Spleen (tissue), 7 donors: ENCODE data around the gene ERGIC2.

ENCODE experiments used
- CTCF ChIP-seq, 11 experiments: fragments of 200-600 bp in 7 of 11; fragments of 450-650 bp in 4 of 11; sonication (generic) in 4 of 11; IDR thresholded peaks in 8 of 11; conservative IDR thresholded peaks in 3 of 11; 1 replicate in 7 of 11; 2 replicates in 4 of 11; pipeline versions ENCODE4 v1.4.0 to v1.8.0; 2016 to 2021; ENCODE audit warnings: antibody characterized with exemption in 11 of 11, inconsistent platforms in 4 of 11, mild to moderate bottlenecking in 1 of 11
- POLR2A ChIP-seq, 3 donors: fragments of 450-650 bp; IDR thresholded peaks; one replicate each; pipeline ENCODE4 v1.5.1; 2017; ENCODE audit warnings: antibody characterized with exemption in 3 of 3, mild to moderate bottlenecking in 1 of 3
- donor health status: DM: no; HTN: no; CAD: no; lungs with moderate emphysema.
- donor health status: DM: no; HTN: no; CAD: no.
- donor health status: DM: no; HTN: no; CAD: no.

GRCh38 chr12:29395356-29395755, 14.4 kb upstream of the ERGIC2 start:
- no peak for TF ChIP-seq CTCF (IDR thresholded peaks at IDR 0.05 in 8 of 11, conservative IDR thresholded peaks at IDR 0.05 in 3 of 11)
- TF ChIP-seq POLR2A (IDR thresholded peaks at IDR 0.05) = no peak
